Glutamatergic neuron (in vitro differentiated cells): ENCODE results near the gene MPPED2. TPM values are rescaled to one million over a fixed set of nuclear protein-coding genes. Genes with fewer than 3 reads are reported as not detected.

Experiments used
- DNase-seq: peaks from one replicate; pipeline ENCODE4 v3.0.0; 2022
- H3K27ac Mint-ChIP-seq: one replicate; pipeline ENCODE4 v1.8.0; 2020; ENCODE audit warnings: mild to moderate bottlenecking, mixed read lengths, inconsistent platforms; ENCODE audit not compliant: unreplicated experiment
- H3K27me3 Mint-ChIP-seq: one replicate; pipeline ENCODE4 v1.8.0; 2020; ENCODE audit warnings: mild to moderate bottlenecking, moderate library complexity, mixed read lengths, inconsistent platforms; ENCODE audit not compliant: unreplicated experiment
- H3K36me3 Mint-ChIP-seq: one replicate; pipeline ENCODE4 v1.8.0; 2020; ENCODE audit warnings: mild to moderate bottlenecking, mixed read lengths, inconsistent platforms; ENCODE audit not compliant: unreplicated experiment
- H3K4me1 Mint-ChIP-seq: one replicate; pipeline ENCODE4 v1.8.0; 2020; ENCODE audit warnings: mild to moderate bottlenecking, low read depth, mixed read lengths, inconsistent platforms; ENCODE audit not compliant: unreplicated experiment
- H3K4me3 Mint-ChIP-seq: one replicate; pipeline ENCODE4 v1.8.0; 2020; ENCODE audit warnings: mild to moderate bottlenecking, mixed read lengths, inconsistent platforms; ENCODE audit not compliant: unreplicated experiment
- H3K9me3 Mint-ChIP-seq: one replicate; pipeline ENCODE4 v1.8.0; 2020; ENCODE audit warnings: mild to moderate bottlenecking, moderate library complexity, mixed read lengths, inconsistent platforms; ENCODE audit not compliant: unreplicated experiment
- CTCF ChIP-seq: fragments of 200-600 bp; sonication (generic); IDR thresholded peaks from one replicate; pipeline ENCODE4 v1.5.0; 2021; ENCODE audit not compliant: partially characterized antibody, unreplicated experiment
- total RNA-seq: library from RNA; stranded (reverse); fragmentation: NEBNext Ultra II Directional; extraction: Animal tissue kit (Norgen Biotek cat#: 25700); gene quantifications from one replicate; pipeline ENCODE4 v1.2.1, GENCODE V29; 2021; ENCODE audit not compliant: unreplicated experiment

The MPPED2 gene
- total RNA-seq, 1 donor from 2014 or later = 11.0 TPM

DNA sequence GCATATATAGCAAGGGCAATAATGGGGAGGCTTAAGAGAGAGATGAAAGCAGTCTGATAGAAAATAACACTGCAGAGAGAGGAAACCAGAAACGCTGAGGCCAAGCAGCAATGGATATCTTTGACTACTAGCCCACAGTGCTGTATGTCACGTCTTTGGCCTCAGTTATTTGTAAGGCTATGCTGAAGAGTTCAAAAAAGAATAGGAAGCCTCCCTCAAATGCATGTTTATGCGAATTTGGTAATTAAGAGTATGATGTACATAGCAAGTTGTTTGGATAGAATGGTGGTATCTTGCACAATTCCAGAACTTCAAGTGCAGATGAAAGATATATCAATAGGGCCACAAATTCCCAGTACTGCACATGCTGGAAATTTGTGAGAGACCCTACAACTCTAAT lies 89.2 kb downstream of the MPPED2 start:
- no peaks in the 10 kb centered on the region for H3K9me3 Mint-ChIP-seq
- TF ChIP-seq CTCF = no peak
- no peaks in the 10 kb centered on the region for H3K4me1 Mint-ChIP-seq
- DNase-seq = no peak
- no peaks in the 10 kb centered on the region for H3K27me3 Mint-ChIP-seq
- H3K27ac Mint-ChIP-seq = no peak overlapping the region
- H3K4me3 Mint-ChIP-seq = no peak overlapping the region
- H3K36me3 Mint-ChIP-seq = no peaks in the 10 kb centered on the region

GRCh38 chr11:30495437-30495836 lies 90.7 kb downstream of the MPPED2 start:
- H3K9me3 Mint-ChIP-seq = no peaks in the 10 kb centered on the region
- no peaks in the 10 kb centered on the region for H3K27me3 Mint-ChIP-seq
- H3K4me3 Mint-ChIP-seq = no peak overlapping the region
- DNase-seq = no peak
- TF ChIP-seq CTCF = no peak
- no peaks in the 10 kb centered on the region for H3K36me3 Mint-ChIP-seq
- no peak overlapping the region for H3K27ac Mint-ChIP-seq
- H3K4me1 Mint-ChIP-seq = no peaks in the 10 kb centered on the region

DNA sequence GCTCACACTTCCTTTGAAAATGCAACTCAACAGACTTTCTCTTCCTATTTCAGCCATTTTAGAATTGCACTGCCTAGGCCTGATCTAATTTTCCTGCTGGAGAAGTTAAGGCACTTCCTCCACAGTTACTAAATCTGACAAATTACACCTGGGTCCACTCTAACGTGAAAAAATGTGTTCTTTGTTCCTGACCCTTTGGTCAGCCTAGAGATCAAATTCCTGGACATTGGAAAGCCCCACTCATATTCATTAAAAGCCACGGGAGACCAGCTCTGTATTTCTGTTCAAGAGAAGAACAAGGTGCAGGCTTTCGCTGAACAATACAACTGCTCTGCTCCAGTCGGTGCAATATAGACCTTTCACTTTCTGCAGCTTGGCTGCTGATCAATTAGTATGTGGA lies 96.6 kb downstream of the MPPED2 start:
- no peaks in the 10 kb centered on the region for H3K36me3 Mint-ChIP-seq

GRCh38 chr11:30489076-30489475 lies 97.1 kb downstream of the MPPED2 start:
- H3K36me3 Mint-ChIP-seq = no peaks in the 10 kb centered on the region
- H3K27me3 Mint-ChIP-seq = peaks cover 2% of the 10 kb centered on the region
- DNase-seq = no peak
- no peaks in the 10 kb centered on the region for H3K4me1 Mint-ChIP-seq
- no peaks in the 10 kb centered on the region for H3K9me3 Mint-ChIP-seq
- H3K27ac Mint-ChIP-seq = no peak overlapping the region
- TF ChIP-seq CTCF = no peak
- H3K4me3 Mint-ChIP-seq = no peak overlapping the region

More for the DNA sequence above, 96.6 kb downstream of the MPPED2 start:
- H3K27me3 Mint-ChIP-seq = peaks cover 2% of the 10 kb centered on the region
- no peak for TF ChIP-seq CTCF
- H3K4me3 Mint-ChIP-seq = no peak overlapping the region
- no peaks in the 10 kb centered on the region for H3K9me3 Mint-ChIP-seq
- DNase-seq = no peak
- H3K4me1 Mint-ChIP-seq = no peaks in the 10 kb centered on the region
- H3K27ac Mint-ChIP-seq = no peak overlapping the region

DNA sequence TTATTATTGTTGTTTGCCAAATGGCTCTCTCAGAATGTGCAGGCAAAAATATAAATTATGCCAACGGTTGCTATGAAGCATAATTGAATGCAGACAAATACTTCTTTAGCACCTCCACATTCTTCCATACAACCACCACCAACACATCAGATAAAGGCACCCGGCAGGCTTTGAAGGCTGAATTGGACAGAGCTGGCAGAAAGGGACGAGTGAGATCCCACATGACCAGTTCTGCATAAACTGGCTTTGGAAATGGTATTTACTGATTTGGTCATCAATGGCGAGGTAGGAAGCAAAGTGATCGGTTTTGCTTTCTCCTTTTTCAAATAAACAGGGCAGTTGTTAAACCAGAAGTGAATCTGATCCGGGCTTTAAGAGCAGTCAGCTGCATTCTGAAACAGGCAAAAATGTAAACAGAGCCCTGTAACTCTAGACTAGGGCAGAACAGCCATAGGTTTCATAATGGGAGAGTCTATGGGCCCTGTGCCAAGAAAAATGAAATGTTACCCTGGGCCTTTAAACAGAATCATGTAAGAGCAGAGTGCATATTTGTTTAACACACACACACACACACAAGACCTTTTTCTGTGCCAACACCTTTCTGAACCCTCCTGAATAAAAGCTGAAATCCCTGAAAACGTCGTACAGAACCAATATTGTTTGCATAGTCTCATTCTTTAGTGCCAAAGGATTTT lies 97.7 kb downstream of the MPPED2 start:
- no peaks in the 10 kb centered on the region for H3K4me1 Mint-ChIP-seq
- H3K36me3 Mint-ChIP-seq = no peaks in the 10 kb centered on the region
- TF ChIP-seq CTCF = no peak
- H3K27me3 Mint-ChIP-seq = peaks cover 2% of the 10 kb centered on the region
- H3K9me3 Mint-ChIP-seq = no peaks in the 10 kb centered on the region
- no peak for DNase-seq
- H3K4me3 Mint-ChIP-seq = no peak overlapping the region
- H3K27ac Mint-ChIP-seq = no peak overlapping the region
